ENCODE measurements around the gene TNIP2.

TNIP2 gene

GRCh38 chr4:2755821-2756690 is at the start of gene TNIP2:
Gene TNIP2, minus strand, starts transcription at chr4:2756336. Its CDS starts 47 bp downstream, at chr4:2756289.
- Histone ChIP-seq H3K9me3 (ENCODE audit: control insufficient read depth, insufficient read depth, low read length) (no peaks in the 10 kb centered on the region), H3K4me1 (ENCODE audit: insufficient read depth, low read length) (no peaks in the 10 kb centered on the region), H3K9ac (ENCODE audit: low read depth, low read length) (peak within 1 kb of the TSS; percentile 84), H3K36me3 (ENCODE audit: insufficient read depth, low read length) (no peaks in the 10 kb centered on the region)

GRCh38 chr4:2804973-2805501 is 48.9 kb upstream of the TNIP2 start:
- no peaks in the 10 kb centered on the region for H3K36me3 ChIP-seq (ENCODE audit: insufficient read depth, low read length)
- no peak overlapping the region for H3K9ac ChIP-seq (ENCODE audit: low read depth, low read length)
- peaks cover 9% of the 10 kb centered on the region; the same call in 1 of the 2 replicates for H3K4me1 ChIP-seq (ENCODE audit: insufficient read depth, low read length)
- no peaks in the 10 kb centered on the region for H3K9me3 ChIP-seq (ENCODE audit: control insufficient read depth, insufficient read depth, low read length)

GRCh38 chr4:2804449-2804972 is 48.4 kb upstream of the TNIP2 start:
- Histone ChIP-seq H3K36me3 (ENCODE audit: insufficient read depth, low read length) (no peaks in the 10 kb centered on the region), H3K4me1 (ENCODE audit: insufficient read depth, low read length) (peaks cover 10% of the 10 kb centered on the region; the same call in 1 of the 2 replicates), H3K9ac (ENCODE audit: low read depth, low read length) (no peak overlapping the region), H3K9me3 (ENCODE audit: control insufficient read depth, insufficient read depth, low read length) (no peaks in the 10 kb centered on the region)

GRCh38 chr4:2803624-2804448 is 47.7 kb upstream of the TNIP2 start:
- Histone ChIP-seq H3K9me3 (ENCODE audit: control insufficient read depth, insufficient read depth, low read length) (no peaks in the 10 kb centered on the region), H3K9ac (ENCODE audit: low read depth, low read length) (no peak overlapping the region), H3K4me1 (ENCODE audit: insufficient read depth, low read length) (peaks cover 16% of the 10 kb centered on the region; the same call in 1 of the 2 replicates)

GRCh38 chr4:2802618-2803531 is 46.7 kb upstream of the TNIP2 start:
- H3K9me3 ChIP-seq (ENCODE audit: control insufficient read depth, insufficient read depth, low read length), result no peaks in the 10 kb centered on the region
- no peaks in the 10 kb centered on the region for H3K36me3 ChIP-seq (ENCODE audit: insufficient read depth, low read length)
- peaks cover 25% of the 10 kb centered on the region; the same call in 1 of the 2 replicates for H3K4me1 ChIP-seq (ENCODE audit: insufficient read depth, low read length)
- H3K9ac ChIP-seq (ENCODE audit: low read depth, low read length), result no peak overlapping the region

More at GRCh38 chr4:2803624-2804448, 47.7 kb upstream of the TNIP2 start:
- H3K36me3 ChIP-seq (ENCODE audit: insufficient read depth, low read length), result no peaks in the 10 kb centered on the region

GRCh38 chr4:2800691-2801596 is 44.8 kb upstream of the TNIP2 start:
- H3K4me1 ChIP-seq (ENCODE audit: insufficient read depth, low read length), result peaks cover 25% of the 10 kb centered on the region; the same call in 1 of the 2 replicates
- H3K36me3 ChIP-seq (ENCODE audit: insufficient read depth, low read length), result no peaks in the 10 kb centered on the region
- no peak overlapping the region for H3K9ac ChIP-seq (ENCODE audit: low read depth, low read length)
- no peaks in the 10 kb centered on the region for H3K9me3 ChIP-seq (ENCODE audit: control insufficient read depth, insufficient read depth, low read length)

- Histone ChIP-seq H3K9me3 (ENCODE audit: control insufficient read depth, insufficient read depth, low read length) (no peaks in the 10 kb centered on the region), H3K36me3 (ENCODE audit: insufficient read depth, low read length) (no peaks in the 10 kb centered on the region), H3K9ac (ENCODE audit: low read depth, low read length) (no peak overlapping the region), H3K4me1 (ENCODE audit: insufficient read depth, low read length) (peaks cover 25% of the 10 kb centered on the region; the same call in 1 of the 2 replicates)
Observed at GRCh38 chr4:2799971-2800690, 44.0 kb upstream of the TNIP2 start.

GRCh38 chr4:2799224-2799911 is 43.2 kb upstream of the TNIP2 start:
- no peak overlapping the region for H3K9ac ChIP-seq (ENCODE audit: low read depth, low read length)
- H3K36me3 ChIP-seq (ENCODE audit: insufficient read depth, low read length), result no peaks in the 10 kb centered on the region
- peaks cover 33% of the 10 kb centered on the region; the same call in 1 of the 2 replicates for H3K4me1 ChIP-seq (ENCODE audit: insufficient read depth, low read length)
- no peaks in the 10 kb centered on the region for H3K9me3 ChIP-seq (ENCODE audit: control insufficient read depth, insufficient read depth, low read length)

- Histone ChIP-seq H3K4me1 (ENCODE audit: insufficient read depth, low read length) (peaks cover 41% of the 10 kb centered on the region), H3K9ac (ENCODE audit: low read depth, low read length) (no peak overlapping the region), H3K9me3 (ENCODE audit: control insufficient read depth, insufficient read depth, low read length) (no peaks in the 10 kb centered on the region), H3K36me3 (ENCODE audit: insufficient read depth, low read length) (no peaks in the 10 kb centered on the region)
Observed at GRCh38 chr4:2798399-2799223, 42.5 kb upstream of the TNIP2 start.

GRCh38 chr4:2797545-2798305 is 41.6 kb upstream of the TNIP2 start:
- Histone ChIP-seq H3K9me3 (ENCODE audit: control insufficient read depth, insufficient read depth, low read length) (no peaks in the 10 kb centered on the region), H3K4me1 (ENCODE audit: insufficient read depth, low read length) (peaks cover 42% of the 10 kb centered on the region), H3K9ac (ENCODE audit: low read depth, low read length) (no peak overlapping the region), H3K36me3 (ENCODE audit: insufficient read depth, low read length) (no peaks in the 10 kb centered on the region)
